ENCODE results near the gene DEFB131B. TPM values are rescaled to one million over a fixed set of nuclear protein-coding genes. Genes with fewer than 3 reads are reported as not detected.
A peak's percentile ranks its signal among the peaks of the same experiment; 100 is the strongest.

Gene DEFB131B
- total RNA-seq, 4 donors from 2014 or later: not detected

GRCh38 chr11:71929491-71929890 is 51.2 kb downstream of the DEFB131B start:
- no peak for TF ChIP-seq CTCF (IDR thresholded peaks at IDR 0.05)
- TF ChIP-seq POLR2A (IDR thresholded peaks at IDR 0.05): no peak
- peak overlapping the region; percentile 73 for H3K4me3 ChIP-seq (ENCODE audit: low read depth, poor library complexity, severe bottlenecking)
- intact Hi-C loops (cut with DNase I; ENCODE audit: low total_unique reads): no loop called here
- WGBS, 2 donors: 4 to 6% methylated on average over 6 of the region's 6 CpGs
- no peak for DNase-seq (ENCODE audit: low spot score in 2 of 2)

GRCh38 chr11:71930556-71931244 is 52.4 kb downstream of the DEFB131B start:
- intact Hi-C loops (cut with DNase I; ENCODE audit: low total_unique reads): no loop called here
- DNase-seq (ENCODE audit: low spot score in 2 of 2): no peak
- no peak for TF ChIP-seq CTCF (IDR thresholded peaks at IDR 0.05)
- TF ChIP-seq POLR2A (IDR thresholded peaks at IDR 0.05): no peak
- WGBS, 2 donors: 75% methylated on average over 11 of the region's 11 CpGs
- no peak overlapping the region for H3K4me3 ChIP-seq (ENCODE audit: low read depth, poor library complexity, severe bottlenecking)

- intact Hi-C loops (cut with DNase I; ENCODE audit: low total_unique reads): no loop called here
- no peak for TF ChIP-seq CTCF (IDR thresholded peaks at IDR 0.05)
- no peak for TF ChIP-seq POLR2A (IDR thresholded peaks at IDR 0.05)
- no peak for DNase-seq (ENCODE audit: low spot score in 2 of 2)
- 64 to 68% methylated on average over 2 of the region's 2 CpGs for WGBS, 2 donors
- H3K4me3 ChIP-seq (ENCODE audit: low read depth, poor library complexity, severe bottlenecking): no peak overlapping the region
Measured at GRCh38 chr11:71931245-71931602, 53.0 kb downstream of the DEFB131B start.

- no peak overlapping the region for H3K4me3 ChIP-seq (ENCODE audit: low read depth, poor library complexity, severe bottlenecking)
- 80 to 82% methylated on average over 4 of the region's 4 CpGs for WGBS, 2 donors
- TF ChIP-seq CTCF (IDR thresholded peaks at IDR 0.05) (no peak), POLR2A (IDR thresholded peaks at IDR 0.05) (no peak)
- intact Hi-C loops (cut with DNase I; ENCODE audit: low total_unique reads): no loop called here
- no peak for DNase-seq (ENCODE audit: low spot score in 2 of 2)
Measured at GRCh38 chr11:71933141-71933933, 55.1 kb downstream of the DEFB131B start.

Other genes starting within 250 kb of the DEFB131B start
- gene DEFB108B, start 45.3 kb upstream of the DEFB131B start, total RNA-seq: not detected
- gene XNDC1N, start 50.1 kb downstream of the DEFB131B start, total RNA-seq: 1 to 10 TPM; 1.6 to 8.6 (median 6.5) TPM
- 10 to 100 TPM; 13.2 to 27.6 (median 18.6) TPM for gene RNF121, start 50.6 kb downstream of the DEFB131B start, total RNA-seq
- 1 to 10 TPM; 3.0 to 9.1 (median 5.6) TPM for gene IL18BP, start 120.5 kb downstream of the DEFB131B start, total RNA-seq
- gene NUMA1, start 202.1 kb downstream of the DEFB131B start, total RNA-seq: 100 to 1,000 TPM; 356 to 592 (median 409) TPM
- gene LRRC51, start 202.4 kb downstream of the DEFB131B start, total RNA-seq: 10 to 100 TPM in 1 of 4 donors, 1 to 10 TPM in 3; 1.9 to 16.9 (median 4.9) TPM
- gene LAMTOR1, start 224.8 kb downstream of the DEFB131B start, total RNA-seq: 100 to 1,000 TPM in 2 of 4 donors, 10 to 100 TPM in 2; 83.6 to 112 (median 99.9) TPM
- not detected for gene TOMT, start 227.5 kb downstream of the DEFB131B start, total RNA-seq
- 10 to 100 TPM in 3 of 4 donors, 1 to 10 TPM in 1; 5.0 to 27.8 (median 24.9) TPM for gene ANAPC15, start 234.2 kb downstream of the DEFB131B start, total RNA-seq

Measured in lower leg skin (tissue), 4 donors.